ENCODE measurements around the gene CDH23. TPM values are rescaled to one million over a fixed set of nuclear protein-coding genes. Genes with fewer than 3 reads are reported as not detected.

Gene CDH23
- total and polyA plus RNA-seq, 10 of the 15 experiments (the other 5 are each of a cell fraction or from before 2014, with no cell fraction given) = 0.09 to 0.40 (median 0.15) TPM; not detected in 1

GRCh38 chr10:71413581-71413980, 16.9 kb downstream of the CDH23 start:
- ChIA-PET CTCF (interaction anchor here (0.8 to 1.3 kb wide), 2 partner anchors 42 to 94 kb away, joined by 3 read pairs; partner anchors contain the start of gene SLC29A3), SMC1A (ENCODE audit: uncharacterized antibody, unreplicated experiment) (no interaction called here)
- BruUV-seq (replicated peaks) = no TSS peak

GRCh38 chr10:71414359-71414758, 17.6 kb downstream of the CDH23 start:
- CTCF ChIA-PET = interaction anchor here (1.3 kb wide), 1 partner anchor 41 kb away, joined by 3 read pairs; no protein-coding TSS in a partner anchor
- no peak overlapping the region for H3K4me2 ChIP-seq (ENCODE audit: control insufficient read depth, insufficient read depth)
- H3K9ac ChIP-seq (ENCODE audit: control insufficient read depth, insufficient read depth, low read length) = no peak overlapping the region
- BruUV-seq (replicated peaks) = no TSS peak
- DNase-seq (ENCODE audit: low read depth, low spot score) = no peak
- H3K27ac ChIP-seq (ENCODE audit: control insufficient read depth, insufficient read depth) = no peak overlapping the region
- no peaks in the 10 kb centered on the region for H3K79me2 ChIP-seq (ENCODE audit: control insufficient read depth, insufficient read depth, low read length)
- intact Hi-C loops (cut with micrococcal nuclease; ENCODE audit: unreplicated experiment) (no loop called here), in situ Hi-C loops (cut with MboI) (no loop called here)
- H3K9me3 ChIP-seq (replicated peaks; ENCODE audit: control insufficient read depth, insufficient read depth, low read length) = no peaks in the 10 kb centered on the region; the same call in 1 of the 3 replicates
- no peak overlapping the region for H3K4me3 ChIP-seq
- SMC1A ChIA-PET (ENCODE audit: uncharacterized antibody, unreplicated experiment) = no interaction called here
- TF ChIP-seq ESRRA (IDR thresholded peaks at IDR 0.05; ENCODE audit: low read length) (no peak), SPI1 (IDR thresholded peaks at IDR 0.05; ENCODE audit: borderline replicate concordance, insufficient read depth, low read depth, low read length) (no peak), FOXM1 (IDR thresholded peaks at IDR 0.05; ENCODE audit: low read depth, low read length) (no peak), ZBTB33 (IDR thresholded peaks at IDR 0.05) (no peak), BHLHE40 (IDR thresholded peaks at IDR 0.05; ENCODE audit: borderline replicate concordance in 1 of 2, low read depth in 2 of 2, low read length in 1 of 2) (no peak), SRF (IDR thresholded peaks at IDR 0.05; ENCODE audit: low read depth in 2 of 2, low read length in 2 of 2) (no peak), CHD4 (IDR thresholded peaks at IDR 0.05) (no peak), MTA2 (IDR thresholded peaks at IDR 0.05; ENCODE audit: low read depth) (no peak)
- RAD21 ChIA-PET (ENCODE audit: unreplicated experiment) = no interaction called here
- 0% methylated on average over 1 of the region's 1 CpG for WGBS (ENCODE audit: insufficient coverage, insufficient replicate concordance, low lambda C conversion rate, missing lambda C conversion rate)
- POLR2A ChIA-PET = no interaction called here
- ATAC-seq = no peak
- H2AFZ ChIP-seq (ENCODE audit: control insufficient read depth, low read depth, low read length) = no peak overlapping the region
- no peaks in the 10 kb centered on the region for H3K4me1 ChIP-seq (ENCODE audit: control insufficient read depth, insufficient read depth, low read length)
- H3K27me3 ChIP-seq (replicated peaks in 1 of 2; ENCODE audit: control insufficient read depth in 2 of 2, insufficient read depth in 2 of 2, low read length in 1 of 2) = no peaks in the 10 kb centered on the region
- no peaks in the 10 kb centered on the region for H4K20me1 ChIP-seq (ENCODE audit: control insufficient read depth, insufficient read depth)
- FAIRE-seq = no peak
- H3K36me3 ChIP-seq (ENCODE audit: control insufficient read depth in 2 of 2, insufficient read depth in 2 of 2, low read length in 1 of 2) = no peaks in the 10 kb centered on the region

More at GRCh38 chr10:71413581-71413980, 16.9 kb downstream of the CDH23 start:
- Histone ChIP-seq H3K9ac (ENCODE audit: control insufficient read depth, insufficient read depth, low read length) (no peak overlapping the region), H3K4me1 (ENCODE audit: control insufficient read depth, insufficient read depth, low read length) (no peaks in the 10 kb centered on the region), H4K20me1 (ENCODE audit: control insufficient read depth, insufficient read depth) (no peaks in the 10 kb centered on the region), H3K79me2 (ENCODE audit: control insufficient read depth, insufficient read depth, low read length) (no peaks in the 10 kb centered on the region), H3K27me3 (replicated peaks in 1 of 2; ENCODE audit: control insufficient read depth in 2 of 2, insufficient read depth in 2 of 2, low read length in 1 of 2) (no peaks in the 10 kb centered on the region), H3K4me3 (no peak overlapping the region), H2AFZ (ENCODE audit: control insufficient read depth, low read depth, low read length) (no peak overlapping the region), H3K4me2 (ENCODE audit: control insufficient read depth, insufficient read depth) (no peak overlapping the region), H3K27ac (ENCODE audit: control insufficient read depth, insufficient read depth) (no peak overlapping the region), H3K36me3 (ENCODE audit: control insufficient read depth in 2 of 2, insufficient read depth in 2 of 2, low read length in 1 of 2) (no peaks in the 10 kb centered on the region), H3K9me3 (replicated peaks; ENCODE audit: control insufficient read depth, insufficient read depth, low read length) (no peaks in the 10 kb centered on the region; the same call in 1 of the 3 replicates)
- TF ChIP-seq PML (IDR thresholded peaks at IDR 0.05; ENCODE audit: low read length) (no peak), KDM1A (IDR thresholded peaks at IDR 0.05; ENCODE audit: borderline replicate concordance) (no peak), NFYB (IDR thresholded peaks at IDR 0.05; ENCODE audit: insufficient read depth, low read depth, low read length) (no peak)
- ATAC-seq (no peak), DNase-seq (ENCODE audit: low read depth, low spot score) (no peak), FAIRE-seq (no peak)
- intact Hi-C loops (cut with micrococcal nuclease; ENCODE audit: unreplicated experiment) = no loop called here
- in situ Hi-C loops (cut with MboI) = no loop called here
- RAD21 ChIA-PET (ENCODE audit: unreplicated experiment) = no interaction called here
- POLR2A ChIA-PET = no interaction called here

Measured in GM12878 (cell line).